ENCODE results near the gene SPATA32. TPM values are rescaled to one million over a fixed set of nuclear protein-coding genes. Genes with fewer than 3 reads are reported as not detected.

SPATA32 gene
- total RNA-seq, 4 donors from 2014 or later: not detected

DNA sequence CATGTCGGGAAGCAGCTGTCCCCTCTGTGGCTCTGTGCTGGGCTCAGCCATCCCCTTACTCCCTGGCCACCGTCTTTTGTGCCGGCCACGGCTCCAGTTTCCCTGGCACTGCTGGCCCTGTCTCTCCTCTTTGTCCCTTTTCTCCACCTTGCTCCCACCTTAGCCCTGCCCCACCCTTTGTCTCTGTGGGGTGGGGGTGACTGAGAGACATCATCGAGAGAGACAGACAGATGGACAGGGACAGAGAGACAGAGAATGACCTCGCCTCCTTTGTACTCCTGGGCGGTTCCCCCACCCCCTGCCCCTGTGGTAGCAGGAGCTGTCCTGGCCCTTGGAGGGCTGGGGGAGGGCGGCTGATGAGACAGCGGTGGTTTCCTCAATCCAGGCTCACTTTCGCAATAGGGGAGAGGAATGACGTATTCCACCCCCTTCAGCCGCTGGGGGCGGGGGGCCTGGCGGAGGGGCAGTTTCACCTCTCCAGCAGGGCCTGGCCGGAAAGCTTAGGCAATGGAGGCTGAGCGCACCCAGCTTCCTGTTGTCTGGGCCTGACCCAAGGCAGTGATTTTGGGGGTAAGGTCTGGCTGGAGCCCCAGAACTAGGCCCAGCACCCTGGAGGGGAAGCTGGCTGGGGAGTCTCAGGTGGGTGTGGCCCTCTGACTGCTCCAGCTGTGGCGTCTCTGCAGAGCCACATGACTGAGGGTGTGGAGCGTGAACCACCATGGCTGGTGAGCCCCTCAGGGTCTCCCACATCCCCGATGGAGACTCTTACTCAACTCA lies 32.9 kb downstream of the SPATA32 start:
- peak; percentile 87 to 92 for DNase-seq
- H3K4me1 ChIP-seq: no peaks in the 10 kb centered on the region

GRCh38 chr17:45227926-45228762 lies 33.8 kb downstream of the SPATA32 start:
- intact Hi-C loops (cut with DNase I; ENCODE audit: low total_unique reads): loop anchor here (5.0 kb wide), 1 partner anchor 159 kb away; no protein-coding TSS in a partner anchor
- Histone ChIP-seq H3K4me1 (no peaks in the 10 kb centered on the region), H3K27me3 (no peaks in the 10 kb centered on the region), H3K36me3 (no peaks in the 10 kb centered on the region), H3K27ac (peak overlapping the region; percentile 56 to 58), H3K9me3 (no peaks in the 10 kb centered on the region), H3K4me3 (no peak overlapping the region)
- DNase-seq: no peak
- TF ChIP-seq, protein P1, sequence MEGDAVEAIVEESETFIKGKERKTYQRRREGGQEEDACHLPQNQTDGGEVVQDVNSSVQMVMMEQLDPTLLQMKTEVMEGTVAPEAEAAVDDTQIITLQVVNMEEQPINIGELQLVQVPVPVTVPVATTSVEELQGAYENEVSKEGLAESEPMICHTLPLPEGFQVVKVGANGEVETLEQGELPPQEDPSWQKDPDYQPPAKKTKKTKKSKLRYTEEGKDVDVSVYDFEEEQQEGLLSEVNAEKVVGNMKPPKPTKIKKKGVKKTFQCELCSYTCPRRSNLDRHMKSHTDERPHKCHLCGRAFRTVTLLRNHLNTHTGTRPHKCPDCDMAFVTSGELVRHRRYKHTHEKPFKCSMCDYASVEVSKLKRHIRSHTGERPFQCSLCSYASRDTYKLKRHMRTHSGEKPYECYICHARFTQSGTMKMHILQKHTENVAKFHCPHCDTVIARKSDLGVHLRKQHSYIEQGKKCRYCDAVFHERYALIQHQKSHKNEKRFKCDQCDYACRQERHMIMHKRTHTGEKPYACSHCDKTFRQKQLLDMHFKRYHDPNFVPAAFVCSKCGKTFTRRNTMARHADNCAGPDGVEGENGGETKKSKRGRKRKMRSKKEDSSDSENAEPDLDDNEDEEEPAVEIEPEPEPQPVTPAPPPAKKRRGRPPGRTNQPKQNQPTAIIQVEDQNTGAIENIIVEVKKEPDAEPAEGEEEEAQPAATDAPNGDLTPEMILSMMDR (IDR thresholded peaks at IDR 0.05): no peak
- TF ChIP-seq POLR2A (IDR thresholded peaks at IDR 0.05): no peak

More for the DNA sequence above, 32.9 kb downstream of the SPATA32 start:
- Histone ChIP-seq H3K27ac (peak overlapping the region; percentile 56 to 58), H3K9me3 (no peaks in the 10 kb centered on the region), H3K4me3 (no peak overlapping the region), H3K36me3 (no peaks in the 10 kb centered on the region), H3K27me3 (no peaks in the 10 kb centered on the region)
- TF ChIP-seq, protein P1 (IDR thresholded peaks at IDR 0.05): peak in 1 of 4 experiments; percentile 12
- peak in 1 of 2 donors; percentile 32 for TF ChIP-seq POLR2A (IDR thresholded peaks at IDR 0.05)
- intact Hi-C loops (cut with DNase I; ENCODE audit: low total_unique reads): loop anchor here (5.0 kb wide), 1 partner anchor 158 kb away; no protein-coding TSS in a partner anchor

GRCh38 chr17:45227101-45227925 lies 34.6 kb downstream of the SPATA32 start:
- Histone ChIP-seq H3K36me3 (no peaks in the 10 kb centered on the region), H3K27ac (peak overlapping the region; percentile 56 to 58), H3K27me3 (no peaks in the 10 kb centered on the region), H3K4me1 (peaks cover 0 to under 1% of the 10 kb centered on the region in 2 donors), H3K9me3 (no peaks in the 10 kb centered on the region), H3K4me3 (no peak overlapping the region)
- TF ChIP-seq POLR2A (IDR thresholded peaks at IDR 0.05): no peak
- TF ChIP-seq, protein P1 (IDR thresholded peaks at IDR 0.05): no peak
- DNase-seq: no peak
- intact Hi-C loops (cut with DNase I; ENCODE audit: low total_unique reads): loop anchor here (5.0 kb wide), 1 partner anchor 160 kb away; no protein-coding TSS in a partner anchor

DNA sequence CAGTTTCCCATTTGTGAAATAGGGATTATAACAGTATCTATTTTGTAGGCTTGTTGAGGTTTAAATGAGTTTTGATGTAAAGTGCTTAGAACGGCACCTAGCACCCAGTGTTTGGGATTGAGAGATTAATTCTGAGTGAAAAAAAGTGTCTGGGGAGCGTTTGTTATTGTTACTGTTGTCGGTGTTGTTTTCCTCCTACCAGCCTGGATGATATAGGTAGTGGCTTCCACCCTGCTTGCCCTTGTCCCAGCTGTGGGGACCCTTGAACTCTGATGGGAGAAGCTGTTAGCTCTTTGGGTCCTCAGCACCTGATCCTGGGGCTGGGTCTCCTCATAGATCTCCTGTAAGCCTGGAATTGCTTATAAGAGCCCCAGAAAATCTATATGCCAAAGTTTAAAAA lies 35.3 kb downstream of the SPATA32 start:
- Histone ChIP-seq H3K27ac (peak overlapping the region; percentile 5 to 58), H3K9me3 (no peaks in the 10 kb centered on the region), H3K4me1 (peaks cover 0 to 6% of the 10 kb centered on the region in 2 donors), H3K36me3 (no peaks in the 10 kb centered on the region), H3K4me3 (no peak overlapping the region), H3K27me3 (no peaks in the 10 kb centered on the region)
- DNase-seq: no peak
- no peak for TF ChIP-seq POLR2A (IDR thresholded peaks at IDR 0.05)
- TF ChIP-seq, protein P1 (IDR thresholded peaks at IDR 0.05): no peak
- intact Hi-C loops (cut with DNase I; ENCODE audit: low total_unique reads): loop anchor here (5.0 kb wide), 1 partner anchor 161 kb away; no protein-coding TSS in a partner anchor

All from uterus (tissue), 4 donors.